Heart right ventricle (tissue), 16 donors: ENCODE data around the gene E4F1. TPM values are rescaled to one million over a fixed set of nuclear protein-coding genes. Genes with fewer than 3 reads are reported as not detected.

ENCODE experiments used
- ATAC-seq, 8 donors: fragments of 200-7000 bp; cut with Tn5 transposase; one replicate each; pipeline ENCODE4 v1.9.1; 2020; ENCODE audit warnings: mild to moderate bottlenecking in 8 of 8, moderate library complexity in 8 of 8, moderate number of reproducible peaks in 1 of 8
- DNase-seq, 2 donors: peaks; one replicate each; pipeline ENCODE4 v3.0.0-alpha.2; 2020
- H3K27ac ChIP-seq, 10 donors: fragments of 200-600 bp; sonication (generic) in 2 of 10; one replicate each; pipeline versions ENCODE4 v1.5.0 to v1.8.0; 2020 to 2022; ENCODE audit warnings: mild to moderate bottlenecking in 3 of 10
- H3K27me3 ChIP-seq, 7 donors: fragments of 200-600 bp; one replicate each; pipeline ENCODE4 v1.8.0; 2021 to 2022; ENCODE audit warnings: mild to moderate bottlenecking in 2 of 7
- H3K36me3 ChIP-seq, 9 donors: fragments of 200-600 bp; sonication (generic) in 1 of 9; one replicate each; pipeline versions ENCODE4 v1.5.0 to v1.8.0; 2020 to 2022; ENCODE audit warnings: mild to moderate bottlenecking in 2 of 9
- H3K4me1 ChIP-seq, 9 donors: fragments of 200-600 bp; sonication (generic) in 1 of 9; one replicate each; pipeline versions ENCODE4 v1.5.0 to v1.8.0; 2020 to 2022; ENCODE audit warnings: mild to moderate bottlenecking in 4 of 9
- H3K4me3 ChIP-seq, 10 donors: fragments of 200-600 bp; sonication (generic) in 2 of 10; one replicate each; pipeline versions ENCODE4 v1.5.0 to v1.8.0; 2020 to 2022; ENCODE audit warnings: mild to moderate bottlenecking in 7 of 10, moderate library complexity in 2 of 10
- H3K9me3 ChIP-seq, 11 donors: fragments of 200-600 bp in 10 of 11; sonication (generic) in 2 of 11; one replicate each; pipeline versions ENCODE4 v1.5.0 to v1.8.0; 2013 to 2022; ENCODE audit warnings: mild to moderate bottlenecking in 2 of 11, control low read depth in 1 of 11, moderate library complexity in 1 of 11
- WGBS, 2 donors: extraction: QIAGEN DNeasy Blood & Tissue Kit; methylation state at CpG; one replicate each; pipeline ENCODE4 v1.1.7; 2013; ENCODE audit warnings: inconsistent platforms in 1 of 2; 5-methylcytosine and 5-hydroxymethylcytosine counted together
- intact Hi-C, 10 donors: fragments of 100-400 bp; cut with DNase I; formaldehyde crosslinking; loops; one replicate each; pipeline versions ENCODE4 v1.11.1 to v1.14.2; 2022
- polyA plus RNA-seq, 2 donors: library from polyadenylated mRNA; stranded (reverse); fragments of 200-250 nt; gene quantifications; one replicate each; pipeline ENCODE4 v1.2.3, GENCODE V29; 2013
- total RNA-seq, 10 donors: library from RNA; stranded (reverse); fragmentation: NEBNext Ultra II Directional in 3 of 10; extraction: Animal tissue kit (Norgen Biotek cat#: 25700) in 3 of 10; gene quantifications; one replicate each; pipeline versions ENCODE4 v1.2.1 to v1.2.4, GENCODE V29; 2021 to 2023
- TF ChIP-seq, protein P1 (sequence below), 9 donors: fragments of 200-600 bp; sonication (generic) in 2 of 9; IDR thresholded peaks; one replicate each; pipeline versions ENCODE4 v1.5.0 to v1.8.0; 2021 to 2022; ENCODE audit warnings: antibody characterized with exemption in 9 of 9, mild to moderate bottlenecking in 5 of 9, moderate library complexity in 1 of 9
- donor health status: Arrhythmogenic right ventricular cardiomyopathy.
- donor health status: ischemic (EF 13 %, LVEDD 7.1; RV severe dilation, severe dysfunction).
- donor health status: healthy with polysubstance abuse.
- donor health status: DM: no; HTN: yes; CAD: no.
- donor health status: DM: no; HTN: no; CAD: no.
- donor health status: ischemic (EF 25% LVEDD 6.9; RV normal size, moderate dysfunction).
- donor health status: ischemic (EF 25% LVEDD 5.7; RV mildly dilated, moderate dysfunction).
- donor health status: healthy.
- donor health status: DM: yes; HTN: yes; CAD: no.
- donor health status: Ischemic cardiomyopathy.
- donor health status: ischemic (EF 35%, LVEDD 5.7; RV mildly dilated, moderate dysfunction).
- donor health status: nonischemic (EF 11% LVEDD 7.7; RV severe dilation, severe dysfunction).
- donor health status: DM: yes; HTN: yes; CAD: no.
- donor health status: PGD.
- donor health status: ischemic (EF 29% LVEDD 5.4; RV normal size, mild dysfunction).
- donor health status: nonischemic (EF 23%, LVEDD 6.1; RV moderate dilation, normal function).

E4F1 gene
- total and polyA plus RNA-seq, 12 donors, result 8.4 to 34.8 (median 10.9) TPM

DNA sequence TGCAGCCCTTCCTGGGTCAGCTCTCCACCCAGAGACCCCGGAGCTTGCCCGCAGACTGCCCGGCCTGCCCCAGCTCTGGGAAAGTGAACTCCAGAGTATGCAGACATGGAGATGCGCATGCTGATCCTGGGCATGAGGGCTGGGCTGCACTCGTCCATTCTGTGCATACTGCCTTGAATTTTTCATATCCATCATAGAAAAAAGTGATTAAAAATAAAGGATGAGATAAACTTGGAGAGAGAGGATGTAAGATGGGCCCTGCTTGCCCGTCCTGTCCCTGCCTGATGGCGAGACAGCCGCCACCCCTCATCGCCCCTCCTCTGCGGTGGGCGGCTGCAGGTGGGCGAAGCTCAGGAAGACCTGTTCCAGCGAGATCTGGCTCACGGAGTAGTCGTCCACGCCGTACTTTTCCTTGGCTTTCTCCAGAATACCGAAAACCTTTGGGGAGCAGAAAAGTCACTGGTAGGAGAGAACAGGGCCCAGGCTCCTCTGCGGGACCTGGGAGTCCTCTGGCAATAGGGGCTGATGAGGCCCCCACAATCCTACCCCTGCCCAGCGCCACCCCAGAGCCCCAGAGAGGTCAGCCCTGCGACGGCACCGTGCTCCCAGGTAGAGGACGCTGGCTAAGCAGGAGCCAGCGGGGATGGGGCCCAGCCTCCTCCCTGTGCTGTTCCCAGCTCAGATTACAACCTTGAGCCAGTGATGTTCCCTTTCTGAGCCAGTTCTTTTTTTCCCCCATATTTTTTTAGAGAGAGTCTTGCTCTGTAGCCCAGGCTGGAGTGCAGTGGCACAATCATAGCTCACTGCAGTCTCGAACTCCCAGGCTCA, 53.2 kb downstream of the E4F1 start:
- Histone ChIP-seq H3K36me3 (peaks cover 0 to 51% (median 2%) of the 10 kb centered on the region in 9 donors), H3K27me3 (no peaks in the 10 kb centered on the region), H3K4me1 (peaks cover 0 to 3% (median 0%) of the 10 kb centered on the region in 9 donors), H3K9me3 (no peaks in the 10 kb centered on the region), H3K4me3 (no peak overlapping the region), H3K27ac (no peak overlapping the region)
- TF ChIP-seq, protein P1, sequence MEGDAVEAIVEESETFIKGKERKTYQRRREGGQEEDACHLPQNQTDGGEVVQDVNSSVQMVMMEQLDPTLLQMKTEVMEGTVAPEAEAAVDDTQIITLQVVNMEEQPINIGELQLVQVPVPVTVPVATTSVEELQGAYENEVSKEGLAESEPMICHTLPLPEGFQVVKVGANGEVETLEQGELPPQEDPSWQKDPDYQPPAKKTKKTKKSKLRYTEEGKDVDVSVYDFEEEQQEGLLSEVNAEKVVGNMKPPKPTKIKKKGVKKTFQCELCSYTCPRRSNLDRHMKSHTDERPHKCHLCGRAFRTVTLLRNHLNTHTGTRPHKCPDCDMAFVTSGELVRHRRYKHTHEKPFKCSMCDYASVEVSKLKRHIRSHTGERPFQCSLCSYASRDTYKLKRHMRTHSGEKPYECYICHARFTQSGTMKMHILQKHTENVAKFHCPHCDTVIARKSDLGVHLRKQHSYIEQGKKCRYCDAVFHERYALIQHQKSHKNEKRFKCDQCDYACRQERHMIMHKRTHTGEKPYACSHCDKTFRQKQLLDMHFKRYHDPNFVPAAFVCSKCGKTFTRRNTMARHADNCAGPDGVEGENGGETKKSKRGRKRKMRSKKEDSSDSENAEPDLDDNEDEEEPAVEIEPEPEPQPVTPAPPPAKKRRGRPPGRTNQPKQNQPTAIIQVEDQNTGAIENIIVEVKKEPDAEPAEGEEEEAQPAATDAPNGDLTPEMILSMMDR (IDR thresholded peaks at IDR 0.05), result no peak
- intact Hi-C loops, result loop anchor here in 1 of 10 donors (10.0 kb wide), 1 partner anchor 58 kb away; no protein-coding TSS in a partner anchor
- ATAC-seq (no peak), DNase-seq (no peak)
- 76 to 78% methylated on average over 26 of the region's 26 CpGs for WGBS, 2 donors

GRCh38 chr16:2277466-2278271, 54.3 kb downstream of the E4F1 start:
- no peak overlapping the region for H3K27ac ChIP-seq
- no peak for DNase-seq
- H3K36me3 ChIP-seq, result peaks cover 0 to 55% (median 2%) of the 10 kb centered on the region in 9 donors
- TF ChIP-seq, protein P1 (IDR thresholded peaks at IDR 0.05), result no peak
- ATAC-seq, result no peak
- H3K27me3 ChIP-seq, result no peaks in the 10 kb centered on the region
- H3K4me3 ChIP-seq, result no peak overlapping the region
- no peaks in the 10 kb centered on the region for H3K9me3 ChIP-seq
- WGBS, 2 donors, result 91 to 93% methylated on average over 25 of the region's 25 CpGs
- H3K4me1 ChIP-seq, result peaks cover 0 to under 1% (median 0%) of the 10 kb centered on the region in 9 donors
- intact Hi-C loops, result loop anchor here in 2 of 10 donors (2.0 to 10.0 kb wide), 2 partner anchors 21 to 57 kb away; no protein-coding TSS in a partner anchor

DNA sequence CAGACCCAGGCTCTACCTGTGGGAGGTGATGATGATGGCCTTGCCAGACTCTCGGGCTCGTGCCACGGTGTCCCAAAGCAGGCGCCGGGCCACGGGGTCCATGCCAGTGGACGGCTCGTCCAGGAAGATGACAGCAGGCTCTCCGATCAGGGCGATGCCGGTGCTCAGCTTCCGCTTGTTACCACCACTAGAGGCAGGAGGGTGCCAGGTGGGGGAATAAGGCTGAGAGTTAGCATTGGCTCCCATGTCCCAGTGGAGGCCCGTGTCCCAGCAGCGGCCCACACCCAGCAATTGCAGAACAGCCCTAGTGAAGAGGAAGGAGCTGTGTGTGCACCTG, 54.8 kb downstream of the E4F1 start:
- TF ChIP-seq, protein P1 (IDR thresholded peaks at IDR 0.05), result no peak
- Histone ChIP-seq H3K36me3 (peaks cover 0 to 60% (median 2%) of the 10 kb centered on the region in 9 donors), H3K9me3 (no peaks in the 10 kb centered on the region), H3K4me1 (no peaks in the 10 kb centered on the region), H3K27me3 (no peaks in the 10 kb centered on the region), H3K4me3 (no peak overlapping the region), H3K27ac (no peak overlapping the region)
- intact Hi-C loops, result loop anchor here in 2 of 10 donors (2.0 to 10.0 kb wide), 2 partner anchors 21 to 57 kb away; no protein-coding TSS in a partner anchor
- no peak for ATAC-seq
- DNase-seq, result no peak
- 86 to 90% methylated on average over 14 of the region's 14 CpGs for WGBS, 2 donors
